Measurements from ENCODE around the gene ARL16.
A peak's percentile ranks its signal among the peaks of the same experiment; 100 is the strongest.

ARL16 gene

GRCh38 chr17:81703747-81704654, 20.4 kb upstream of the ARL16 start:
- peak overlapping the region; percentile 90 for H3K27ac ChIP-seq
- TF ChIP-seq CTCF (IDR thresholded peaks at IDR 0.05) (no peak), ZFX (IDR thresholded peaks at IDR 0.05; ENCODE audit: borderline replicate concordance) (no peak)

GRCh38 chr17:81702934-81703746, 19.5 kb upstream of the ARL16 start, which contains the start of gene MRPL12:
Gene MRPL12, plus strand, starts transcription at chr17:81703367. Its CDS starts 135 bp downstream, at chr17:81703502.
- peak within 1 kb of the TSS; percentile 90 for H3K27ac ChIP-seq
- peak; percentile 16 for TF ChIP-seq CTCF (IDR thresholded peaks at IDR 0.05)
- TF ChIP-seq ZFX (IDR thresholded peaks at IDR 0.05; ENCODE audit: borderline replicate concordance): no peak

GRCh38 chr17:81701288-81702071, 17.9 kb upstream of the ARL16 start:
- H3K27ac ChIP-seq: peak overlapping the region; percentile 90
- TF ChIP-seq ZFX (IDR thresholded peaks at IDR 0.05; ENCODE audit: borderline replicate concordance): no peak
- no peak for TF ChIP-seq CTCF (IDR thresholded peaks at IDR 0.05)

- H3K27ac ChIP-seq: peak overlapping the region; percentile 90; the same call in 1 of the 2 replicates
- TF ChIP-seq CTCF (IDR thresholded peaks at IDR 0.05): no peak
- no peak for TF ChIP-seq ZFX (IDR thresholded peaks at IDR 0.05; ENCODE audit: borderline replicate concordance)
These were observed 17.0 kb upstream of the ARL16 start for GRCh38 chr17:81700353-81701287.

GRCh38 chr17:81697261-81698044, 13.9 kb upstream of the ARL16 start:
- TF ChIP-seq CTCF (IDR thresholded peaks at IDR 0.05) (no peak), ZFX (IDR thresholded peaks at IDR 0.05; ENCODE audit: borderline replicate concordance) (no peak)
- no peak overlapping the region for H3K27ac ChIP-seq

Measured in 22Rv1 (cell line).